GM18520 (cell line): ENCODE measurements around the gene ZNF541.
"Not testable (repeated sequence)": the region's sequence is repeated elsewhere in the genome, so short reads cannot be mapped to it uniquely, and the experiment has no call there.

Experiments used
- ATAC-seq: cut with Tn5 transposase; IDR thresholded peaks from one replicate; pipeline ENCODE4 v1.9.1; 2021; ENCODE audit not compliant: unreplicated experiment

The ZNF541 gene

GRCh38 chr19:47599671-47600245 is 26.8 kb upstream of the ZNF541 start:
- ATAC-seq = not testable (repeated sequence)

GRCh38 chr19:47598407-47599349 is 25.7 kb upstream of the ZNF541 start:
- no peak for ATAC-seq

GRCh38 chr19:47595944-47596343 is 23.0 kb upstream of the ZNF541 start:
- no peak for ATAC-seq

GRCh38 chr19:47593860-47594259 is 20.9 kb upstream of the ZNF541 start:
- no peak for ATAC-seq

GRCh38 chr19:47589824-47590223 is 16.9 kb upstream of the ZNF541 start:
- ATAC-seq = no peak

GRCh38 chr19:47587295-47587694 is 14.3 kb upstream of the ZNF541 start:
- ATAC-seq = no peak

GRCh38 chr19:47583161-47583560 is 10.2 kb upstream of the ZNF541 start:
- not testable (repeated sequence) for ATAC-seq

- no peak for ATAC-seq
Measured at GRCh38 chr19:47582320-47582909, 9.5 kb upstream of the ZNF541 start.

GRCh38 chr19:47581605-47582319 is 8.8 kb upstream of the ZNF541 start:
- ATAC-seq = no peak

- ATAC-seq = no peak
Measured at GRCh38 chr19:47580397-47580796, 7.4 kb upstream of the ZNF541 start.

GRCh38 chr19:47572635-47573034 is 313 bp downstream of the ZNF541 start:
- no peak for ATAC-seq

GRCh38 chr19:47569331-47569730 is 3.6 kb downstream of the ZNF541 start:
- no peak for ATAC-seq

GRCh38 chr19:47564081-47564480 is 8.9 kb downstream of the ZNF541 start:
- no peak for ATAC-seq

GRCh38 chr19:47561440-47562057 is 11.4 kb downstream of the ZNF541 start:
- ATAC-seq = no peak

- ATAC-seq = no peak
Measured at GRCh38 chr19:47560999-47561398, 11.9 kb downstream of the ZNF541 start.

- ATAC-seq = no peak
Measured at GRCh38 chr19:47550129-47550528, 22.8 kb downstream of the ZNF541 start.

GRCh38 chr19:47549261-47549862 is 23.6 kb downstream of the ZNF541 start:
- no peak for ATAC-seq

- no peak for ATAC-seq
Measured at GRCh38 chr19:47547199-47547598, 25.7 kb downstream of the ZNF541 start.

- no peak for ATAC-seq
Measured at GRCh38 chr19:47545061-47545948, 27.6 kb downstream of the ZNF541 start.
